Esophagus squamous epithelium (tissue), 4 donors: ENCODE measurements around the gene TMEM123.

Source experiments
- POLR2A ChIP-seq, 4 donors: fragments of 450-650 bp; IDR thresholded peaks; one replicate each; pipeline ENCODE4 v1.6.1; 2017; ENCODE audit warnings: antibody characterized with exemption in 4 of 4, mild to moderate bottlenecking in 4 of 4, moderate library complexity in 3 of 4
- TF ChIP-seq, protein P1 (sequence below), 6 experiments: fragments of 450-650 bp in 4 of 6; fragments of 200-600 bp in 2 of 6; sonication (generic) in 2 of 6; IDR thresholded peaks; one replicate each; pipeline ENCODE4 v1.5.1; 2016 to 2019; ENCODE audit warnings: antibody characterized with exemption in 6 of 6, mild to moderate bottlenecking in 4 of 6, moderate library complexity in 4 of 6

DNA sequence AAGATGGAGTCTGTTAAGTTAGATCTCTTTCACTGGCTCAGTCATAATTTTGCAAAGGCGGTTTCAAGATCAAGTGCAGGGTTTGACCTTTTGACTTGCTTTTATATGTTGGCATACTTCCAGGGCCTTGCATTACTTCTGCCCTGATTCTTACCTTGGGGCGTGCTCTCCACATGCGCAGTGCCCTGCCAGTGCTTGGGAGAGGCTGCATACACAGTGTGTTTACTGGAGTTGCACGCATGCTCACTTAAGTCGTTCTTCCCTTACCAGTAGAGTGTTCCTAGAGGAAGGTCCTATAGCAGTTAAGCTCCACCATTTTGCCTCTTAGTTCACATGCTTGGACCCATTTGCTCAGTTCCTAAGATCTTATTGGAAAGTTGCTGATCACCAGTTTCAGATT, 21.0 kb upstream of the TMEM123 start:
- TF ChIP-seq, protein P1, sequence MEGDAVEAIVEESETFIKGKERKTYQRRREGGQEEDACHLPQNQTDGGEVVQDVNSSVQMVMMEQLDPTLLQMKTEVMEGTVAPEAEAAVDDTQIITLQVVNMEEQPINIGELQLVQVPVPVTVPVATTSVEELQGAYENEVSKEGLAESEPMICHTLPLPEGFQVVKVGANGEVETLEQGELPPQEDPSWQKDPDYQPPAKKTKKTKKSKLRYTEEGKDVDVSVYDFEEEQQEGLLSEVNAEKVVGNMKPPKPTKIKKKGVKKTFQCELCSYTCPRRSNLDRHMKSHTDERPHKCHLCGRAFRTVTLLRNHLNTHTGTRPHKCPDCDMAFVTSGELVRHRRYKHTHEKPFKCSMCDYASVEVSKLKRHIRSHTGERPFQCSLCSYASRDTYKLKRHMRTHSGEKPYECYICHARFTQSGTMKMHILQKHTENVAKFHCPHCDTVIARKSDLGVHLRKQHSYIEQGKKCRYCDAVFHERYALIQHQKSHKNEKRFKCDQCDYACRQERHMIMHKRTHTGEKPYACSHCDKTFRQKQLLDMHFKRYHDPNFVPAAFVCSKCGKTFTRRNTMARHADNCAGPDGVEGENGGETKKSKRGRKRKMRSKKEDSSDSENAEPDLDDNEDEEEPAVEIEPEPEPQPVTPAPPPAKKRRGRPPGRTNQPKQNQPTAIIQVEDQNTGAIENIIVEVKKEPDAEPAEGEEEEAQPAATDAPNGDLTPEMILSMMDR (IDR thresholded peaks at IDR 0.05), result no peak
- no peak for TF ChIP-seq POLR2A (IDR thresholded peaks at IDR 0.05)
